HEK293T (cell line): ENCODE measurements around the gene B4GALT2.

Experiments
- FOXA1 ChIP-seq: fragments of 450-650 bp; IDR thresholded peaks from 2 replicates; pipeline ENCODE4 v1.6.1; 2016; ENCODE audit warnings: mild to moderate bottlenecking
- FOXM1 ChIP-seq: fragments of 450-650 bp; IDR thresholded peaks from 2 replicates; pipeline ENCODE4 v1.6.1; 2017; ENCODE audit warnings: mild to moderate bottlenecking, borderline replicate concordance
- PKNOX1 ChIP-seq: fragments of 450-650 bp; IDR thresholded peaks from 2 replicates; pipeline ENCODE4 v1.6.1; 2016
- TARDBP ChIP-seq: fragments of 450-650 bp; IDR thresholded peaks from 2 replicates; pipeline ENCODE4 v1.6.1; 2016
- ZNF384 ChIP-seq: fragments of 450-650 bp; IDR thresholded peaks from 2 replicates; pipeline ENCODE4 v1.6.1; 2016

- TF ChIP-seq TARDBP (no peak), PKNOX1 (no peak), FOXM1 (no peak), ZNF384 (no peak), FOXA1 (no peak)
Measured at GRCh38 chr1:43981636-43982035, 2.6 kb downstream of the B4GALT2 start.
